Measurements from ENCODE around the gene IRF2BP1.

Gene IRF2BP1

DNA sequence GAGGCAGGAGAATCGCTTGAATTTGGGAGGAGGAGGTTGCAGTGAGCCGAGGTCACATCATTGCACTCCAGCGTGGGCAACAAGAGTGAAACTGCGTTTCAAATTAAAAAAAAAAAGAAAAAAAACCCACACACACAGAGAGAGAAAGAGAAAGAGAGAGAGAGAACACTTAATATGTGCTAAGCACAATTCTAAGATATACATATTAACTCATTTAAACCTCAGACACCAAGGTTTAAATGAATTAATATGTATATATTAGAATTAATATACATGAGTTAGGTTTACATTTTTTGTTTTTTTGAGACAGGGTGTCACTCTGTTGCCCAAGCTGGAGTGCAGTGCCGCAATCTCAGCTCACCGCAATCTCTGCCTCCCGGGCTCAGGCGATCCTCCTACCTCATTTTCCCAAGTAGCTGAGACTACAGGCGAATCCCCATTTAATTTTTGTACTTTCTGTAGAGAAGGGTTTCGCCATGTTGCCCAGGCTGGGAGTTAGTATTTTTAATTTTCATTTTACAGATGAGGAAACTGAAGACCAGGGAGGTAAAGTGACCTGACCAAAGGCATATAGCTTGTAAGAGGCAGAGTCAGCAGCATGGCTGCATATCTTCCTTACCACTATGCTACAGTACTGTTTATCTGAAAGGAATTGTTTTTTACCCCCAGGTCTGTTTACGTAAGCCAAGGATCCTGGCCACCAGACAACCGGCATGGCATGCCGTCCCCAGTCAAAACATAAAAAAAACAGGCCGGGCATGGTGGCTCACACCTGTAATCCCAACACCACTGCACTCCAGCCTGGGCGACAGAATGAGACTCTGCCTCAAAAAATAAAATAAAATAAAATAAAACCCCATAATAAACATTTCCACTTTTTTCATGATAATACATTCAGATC is 25.3 kb downstream of the IRF2BP1 start:
- no peak for DNase-seq

DNA sequence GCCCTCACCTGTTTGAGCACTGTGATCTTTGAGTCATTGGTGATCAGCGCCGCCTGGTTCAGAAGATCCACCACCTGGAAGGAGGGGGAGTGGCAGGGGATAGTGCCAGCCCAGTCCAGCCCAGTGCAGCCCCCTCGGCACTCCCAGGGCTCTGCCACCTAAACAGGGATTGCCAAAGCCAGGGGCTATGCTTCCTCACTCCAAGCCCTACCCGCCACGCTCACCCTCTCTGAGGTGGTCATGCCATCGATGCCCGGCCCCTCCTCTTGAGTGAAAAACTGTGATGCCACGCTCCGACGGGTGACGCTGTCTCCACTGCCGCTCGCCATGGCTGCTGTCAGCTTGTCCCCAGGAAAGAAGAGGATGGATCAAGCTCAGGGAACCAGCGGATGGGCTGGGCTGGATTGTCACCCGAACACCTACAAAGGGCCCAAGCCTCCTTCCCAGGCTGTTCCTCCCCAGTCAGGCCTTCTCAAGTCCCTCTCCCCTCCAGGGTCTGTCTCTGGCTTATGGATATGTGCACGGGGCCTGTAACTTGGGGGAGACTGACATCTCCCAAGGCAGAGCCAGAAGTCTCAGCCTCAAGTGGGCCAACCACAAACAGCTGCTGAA is 31.7 kb downstream of the IRF2BP1 start:
- no peak for DNase-seq

DNA sequence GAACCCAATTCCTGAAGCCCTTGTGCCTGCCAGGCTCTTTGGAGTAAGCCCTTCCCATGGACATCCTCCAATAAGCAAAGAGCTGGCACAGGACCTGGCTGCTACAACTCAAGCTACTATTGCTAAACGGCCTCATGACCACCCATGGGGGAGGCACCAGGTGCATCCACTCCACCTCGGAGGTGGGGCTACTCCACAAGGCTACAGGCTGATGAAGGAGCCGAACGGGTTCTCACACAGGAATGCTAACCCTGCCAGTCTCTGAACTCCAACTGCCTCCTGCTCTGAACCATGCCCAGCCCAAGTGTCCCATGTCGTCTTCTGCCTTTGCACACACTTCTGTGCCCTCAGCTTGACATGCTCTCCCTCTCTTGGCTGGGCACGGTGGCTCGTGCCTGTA is 33.0 kb downstream of the IRF2BP1 start:
- DNase-seq, result no peak

DNA sequence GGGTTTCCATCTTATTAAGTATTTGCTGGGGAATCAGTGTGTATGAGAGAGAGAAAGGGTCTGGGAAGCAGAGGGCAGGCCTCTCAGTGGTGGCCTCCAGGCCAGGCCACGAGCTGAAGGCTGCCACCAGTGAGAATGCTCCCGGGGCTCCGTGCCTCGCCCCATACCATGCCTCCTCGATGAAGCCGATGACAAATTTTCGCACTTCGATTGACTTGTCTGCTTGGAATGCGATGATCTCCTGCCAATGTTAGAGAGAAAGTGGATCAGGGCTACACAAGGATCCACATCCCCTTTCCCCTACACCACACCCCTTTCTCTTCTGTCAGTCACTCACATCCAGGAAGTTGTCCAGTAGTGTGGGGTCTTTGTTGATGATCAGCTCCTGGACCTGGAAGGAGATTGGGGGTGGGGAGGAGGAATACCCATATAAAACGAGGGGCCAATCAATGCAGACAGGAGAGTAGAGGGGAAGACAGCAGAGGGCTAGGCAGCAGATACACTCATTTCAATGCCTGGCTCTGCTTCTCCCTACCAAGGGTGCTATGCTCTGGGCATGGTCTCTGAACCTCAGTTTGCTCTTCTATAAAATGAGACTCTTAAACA is 33.7 kb downstream of the IRF2BP1 start:
- no peak for DNase-seq

DNA sequence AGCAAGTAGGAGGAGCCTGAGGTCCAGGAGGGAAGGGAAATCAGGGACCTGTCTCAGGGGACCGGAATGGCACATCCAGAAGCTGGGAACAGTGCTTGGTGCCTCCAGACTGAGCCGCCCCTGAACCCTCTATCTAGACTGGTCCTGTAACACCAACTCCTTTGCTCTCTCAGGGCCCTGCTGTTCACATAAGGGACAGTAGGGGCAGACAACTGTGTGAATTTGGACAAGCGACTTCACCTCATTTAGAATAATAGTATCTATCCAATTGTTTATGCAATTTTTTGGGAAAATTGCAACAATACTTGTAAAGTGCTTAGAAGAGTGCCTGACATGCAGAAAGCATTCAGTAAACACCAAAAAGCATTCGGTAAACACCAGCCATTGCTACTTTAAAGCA is 37.0 kb downstream of the IRF2BP1 start:
- no peak for DNase-seq

DNA sequence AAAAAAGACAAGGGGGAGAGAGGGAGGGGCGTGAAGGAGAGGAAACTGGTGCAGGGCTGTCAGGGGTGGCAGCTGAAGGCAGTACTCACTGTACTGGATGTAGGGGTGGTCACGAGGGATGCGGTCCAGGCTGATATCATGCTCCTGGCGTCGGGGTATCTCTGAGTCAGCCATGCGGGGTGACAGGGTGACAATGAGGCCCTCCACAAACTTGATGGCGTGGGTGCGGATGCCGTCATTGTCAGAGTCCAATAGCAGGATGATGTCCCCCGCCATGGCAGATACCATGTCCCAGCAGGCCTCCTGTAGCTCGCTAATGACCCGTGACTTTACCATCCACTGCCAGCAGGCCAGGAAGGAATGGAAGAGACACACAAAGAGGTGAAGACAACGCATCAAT is 38.3 kb downstream of the IRF2BP1 start:
- no peak for DNase-seq

DNA sequence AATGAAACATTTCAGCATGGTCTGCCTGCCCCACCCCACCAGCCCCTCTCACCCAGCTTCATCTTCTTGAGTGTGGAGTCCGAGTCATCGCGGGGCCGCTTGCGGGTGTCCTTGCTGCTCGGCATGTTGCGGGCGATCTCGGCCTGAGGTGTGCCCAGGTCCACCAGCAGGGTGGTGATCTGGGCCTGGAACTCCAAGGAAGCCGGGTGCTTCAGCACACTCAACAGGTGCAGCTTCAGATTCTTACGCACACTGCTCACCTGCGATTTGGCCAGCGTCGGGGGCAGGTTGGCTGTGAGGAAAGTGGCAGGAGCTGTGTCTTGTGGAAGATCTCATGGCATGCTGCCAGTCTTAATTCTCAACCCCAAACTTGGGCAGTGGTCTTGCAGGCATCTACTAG is 43.7 kb downstream of the IRF2BP1 start:
- DNase-seq, result no peak

DNA sequence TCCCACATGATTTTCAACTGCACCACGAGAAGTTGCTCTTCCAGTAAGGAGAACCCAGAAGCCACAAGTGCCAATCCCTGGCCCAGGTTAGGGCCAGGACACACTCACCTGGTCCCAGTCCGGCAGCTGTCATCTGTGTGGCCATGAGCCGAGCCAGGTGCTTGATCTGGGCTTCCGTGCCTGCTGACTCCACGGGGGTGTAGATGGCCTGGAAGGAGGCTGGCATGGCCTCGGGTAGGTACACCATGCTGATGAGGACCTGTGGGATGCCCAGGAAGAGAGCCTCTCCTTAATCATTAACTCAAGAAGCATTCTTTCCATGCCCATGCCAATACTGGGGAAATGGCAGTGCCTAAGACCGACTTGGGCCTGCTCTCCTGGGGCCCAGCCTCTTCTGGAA is 51.0 kb downstream of the IRF2BP1 start:
- no peak for DNase-seq

Data from CD4-positive, alpha-beta T cell treated with Interleukin-12 subunit alpha and Interleukin-12 subunit beta, for 1 hour (primary cell).